B cell (primary cell): ENCODE results near the gene TBXAS1. TPM values are rescaled to one million over a fixed set of nuclear protein-coding genes. Genes with fewer than 3 reads are reported as not detected.

ENCODE experiments used
- ATAC-seq: fragments of 200-7000 bp; cut with Tn5 transposase; one replicate; pipeline ENCODE4 v1.10.0; 2021; ENCODE audit warnings: low read depth, mild to moderate bottlenecking, moderate number of reproducible peaks, moderate library complexity
- CTCF ChIA-PET: fragments of 350-600 bp; sonication (Branson Sonifier 250); formaldehyde crosslinking; loops from one replicate; lab custom pipeline; 2021; ENCODE audit warnings: antibody characterized with exemption, inconsistent platforms; lab: Charles Lee
- POLR2A ChIA-PET: fragments of 350-600 bp; sonication (Branson Sonifier 250); formaldehyde crosslinking; loops from one replicate; lab custom pipeline; 2021; ENCODE audit warnings: antibody characterized with exemption; lab: Charles Lee
- DNase-seq: peaks from one replicate; pipeline ENCODE4 v3.0.0; 2013
- H2AFZ ChIP-seq: 2 replicates; pipeline ENCODE4 v1.6.1; 2012; ENCODE audit warnings: mild to moderate bottlenecking, low read depth, low read length; ENCODE audit not compliant: insufficient read depth, poor library complexity, severe bottlenecking
- H3K27ac ChIP-seq, 2 donors: 1 replicate in 1 of 2; 2 replicates in 1 of 2; pipeline ENCODE4 v1.5.1; 2012 to 2013; ENCODE audit warnings: low read length in 2 of 2, mild to moderate bottlenecking in 2 of 2, moderate library complexity in 1 of 2
- H3K27me3 ChIP-seq, 4 experiments: fragments of 200-600 bp in 1 of 4; sonication (generic) in 1 of 4; replicated peaks in 1 of 4; 1 replicate in 2 of 4; 2 replicates in 2 of 4; pipeline versions ENCODE4 v1.6.1 to v1.7.0; 2013 to 2016; ENCODE audit warnings: low read length in 3 of 4, mild to moderate bottlenecking in 2 of 4, mixed read lengths in 1 of 4, moderate library complexity in 1 of 4; ENCODE audit not compliant: insufficient read depth in 4 of 4, control insufficient read depth in 3 of 4; ENCODE audit errors: control extremely low read depth in 1 of 4
- H3K36me3 ChIP-seq, 2 experiments: replicated peaks in 1 of 2; 1 replicate in 1 of 2; 2 replicates in 1 of 2; pipeline versions ENCODE4 v1.6.1 to v1.7.1; 2013; ENCODE audit warnings: low read length in 1 of 2; ENCODE audit not compliant: insufficient read depth in 2 of 2, control insufficient read depth in 1 of 2; ENCODE audit errors: control extremely low read depth in 1 of 2, extremely low read depth in 1 of 2
- H3K4me1 ChIP-seq, 2 donors: fragments of 200-600 bp in 1 of 2; sonication (generic) in 1 of 2; 1 replicate in 1 of 2; 2 replicates in 1 of 2; pipeline versions ENCODE4 v1.5.1 to v1.6.1; 2013 to 2017; ENCODE audit warnings: low read length in 2 of 2; ENCODE audit not compliant: control insufficient read depth in 2 of 2, insufficient read depth in 2 of 2
- H3K4me2 ChIP-seq: replicated peaks from 2 replicates; pipeline ENCODE3; 2012; ENCODE audit warnings: mild to moderate bottlenecking, low read depth, low read length; ENCODE audit not compliant: poor library complexity, severe bottlenecking
- H3K4me3 ChIP-seq, 5 experiments: fragments of 200-600 bp in 1 of 5; sonication (generic) in 1 of 5; 1 replicate in 3 of 5; 2 replicates in 2 of 5; pipeline versions ENCODE4 v1.5.1 to v1.7.0; 2011 to 2016; ENCODE audit warnings: low read length in 4 of 5, mild to moderate bottlenecking in 4 of 5, low read depth in 2 of 5, control low read depth in 1 of 5, moderate library complexity in 1 of 5; ENCODE audit not compliant: insufficient read depth in 1 of 5; ENCODE audit errors: control extremely low read depth in 1 of 5, extremely low read depth in 1 of 5
- H3K79me2 ChIP-seq: fragments of 200-600 bp; sonication (generic); one replicate; pipeline ENCODE4 v1.6.0; 2016; ENCODE audit warnings: low read length; ENCODE audit not compliant: control insufficient read depth, insufficient read depth
- H3K9ac ChIP-seq: fragments of 200-600 bp; sonication (generic); 2 replicates; pipeline ENCODE4 v1.6.1; 2017; ENCODE audit warnings: mild to moderate bottlenecking, low read length, moderate library complexity
- H3K9me3 ChIP-seq, 3 donors: one replicate each; pipeline versions ENCODE4 v1.6.1 to v1.7.1; 2013; ENCODE audit warnings: low read length in 2 of 3; ENCODE audit not compliant: control insufficient read depth in 2 of 3, insufficient read depth in 1 of 3; ENCODE audit errors: control extremely low read depth in 1 of 3
- H4K20me1 ChIP-seq: 2 replicates; pipeline ENCODE4 v1.6.0; 2012; ENCODE audit warnings: mild to moderate bottlenecking, low read length; ENCODE audit not compliant: insufficient read depth, control insufficient read depth, poor library complexity, severe bottlenecking
- H3K27ac Mint-ChIP-seq: one replicate; pipeline ENCODE4 v1.8.0; 2021; ENCODE audit warnings: mixed read lengths
- H3K27me3 Mint-ChIP-seq: one replicate; pipeline ENCODE4 v1.8.0; 2021; ENCODE audit warnings: mixed read lengths
- H3K4me1 Mint-ChIP-seq: one replicate; pipeline ENCODE4 v1.8.0; 2021; ENCODE audit warnings: mixed read lengths
- H3K4me3 Mint-ChIP-seq: one replicate; pipeline ENCODE4 v1.8.0; 2021; ENCODE audit warnings: mixed read lengths
- H3K9me3 Mint-ChIP-seq: one replicate; pipeline ENCODE4 v1.8.0; 2022; ENCODE audit warnings: mixed read lengths; ENCODE audit not compliant: insufficient read depth
- EZH2 ChIP-seq: IDR thresholded peaks from 2 replicates; pipeline ENCODE4 v1.6.1; 2012; ENCODE audit warnings: borderline replicate concordance, low read depth, mild to moderate bottlenecking, moderate library complexity, low read length; ENCODE audit not compliant: insufficient read depth, poor library complexity, severe bottlenecking
- WGBS: methylation state at CpG from one replicate; pipeline ENCODE4 v1.1.5; 2013; ENCODE audit warnings: missing lambda C conversion rate; ENCODE audit not compliant: insufficient coverage; 5-methylcytosine and 5-hydroxymethylcytosine counted together
- intact Hi-C: fragments of 100-400 bp; cut with micrococcal nuclease; formaldehyde crosslinking; loops from one replicate; pipeline ENCODE4 v1.10.0; 2022
- polyA plus RNA-seq: library from polyadenylated mRNA; depleted of rRNA; stranded (reverse); fragments of >200 nt; gene quantifications from 2 replicates; pipeline ENCODE4 v1.2.3, GENCODE V29; 2012
- total RNA-seq, 2 donors: library from RNA; stranded (reverse); fragments of 120-200 nt in 1 of 2; gene quantifications; 1 replicate in 1 of 2; 2 replicates in 1 of 2; pipeline versions ENCODE4 v1.2.3 to v1.2.4, GENCODE V29; 2013 to 2022
- TF ChIP-seq, protein P1 (sequence below): fragments of 200-600 bp; IDR thresholded peaks from one replicate; pipeline ENCODE4 v1.8.0; 2022; ENCODE audit warnings: antibody characterized with exemption, mild to moderate bottlenecking

Gene TBXAS1
- total and polyA plus RNA-seq, 2 donors (not counting 1 experiment from before 2014, with no cell fraction given): 8.1 to 21.0 TPM

DNA sequence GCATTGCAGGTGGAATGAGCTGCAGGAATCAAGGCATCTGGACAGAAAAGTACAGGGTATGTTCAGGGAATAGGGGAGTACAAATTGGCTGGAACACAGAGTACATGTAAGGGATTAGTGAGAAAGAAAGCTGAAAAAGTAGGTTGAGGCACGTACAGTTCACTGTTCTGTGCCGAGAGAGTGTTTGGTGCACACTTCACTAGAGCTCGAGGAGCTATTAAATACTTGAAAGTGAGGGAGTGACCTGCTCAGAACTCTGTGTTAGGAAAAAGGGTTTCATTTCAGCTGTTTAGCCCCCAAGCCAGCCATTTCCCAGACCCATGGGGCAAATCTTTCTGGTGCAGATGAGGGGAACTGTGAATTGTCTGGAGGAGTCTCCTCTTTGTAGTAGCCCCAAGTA is 115.2 kb downstream of the TBXAS1 start:
- no peaks in the 10 kb centered on the region for H3K27me3 ChIP-seq
- Mint-ChIP-seq H3K4me3 (no peak overlapping the region), H3K27ac (no peak overlapping the region), H3K9me3 (peaks cover 9% of the 10 kb centered on the region), H3K4me1 (peaks cover 12% of the 10 kb centered on the region), H3K27me3 (peaks cover 13% of the 10 kb centered on the region)
- H3K27ac ChIP-seq: no peak overlapping the region
- H2AFZ ChIP-seq: no peak overlapping the region
- DNase-seq: no peak
- peaks cover 6 to 9% of the 10 kb centered on the region in 2 donors for H3K4me1 ChIP-seq
- intact Hi-C loops: no loop called here
- 95% methylated on average over 2 of the region's 3 CpGs for WGBS
- ChIA-PET POLR2A (no interaction called here), CTCF (no interaction called here)
- H4K20me1 ChIP-seq: no peaks in the 10 kb centered on the region
- no peaks in the 10 kb centered on the region for H3K79me2 ChIP-seq
- no peak overlapping the region for H3K9ac ChIP-seq
- H3K9me3 ChIP-seq: peaks cover 0 to 17% (median 15%) of the 10 kb centered on the region in 3 donors
- no peak for ATAC-seq
- peaks cover 0 to 1% of the 10 kb centered on the region in 2 experiments for H3K36me3 ChIP-seq
- H3K4me2 ChIP-seq: no peak overlapping the region
- no peak overlapping the region for H3K4me3 ChIP-seq
- TF ChIP-seq, protein P1, sequence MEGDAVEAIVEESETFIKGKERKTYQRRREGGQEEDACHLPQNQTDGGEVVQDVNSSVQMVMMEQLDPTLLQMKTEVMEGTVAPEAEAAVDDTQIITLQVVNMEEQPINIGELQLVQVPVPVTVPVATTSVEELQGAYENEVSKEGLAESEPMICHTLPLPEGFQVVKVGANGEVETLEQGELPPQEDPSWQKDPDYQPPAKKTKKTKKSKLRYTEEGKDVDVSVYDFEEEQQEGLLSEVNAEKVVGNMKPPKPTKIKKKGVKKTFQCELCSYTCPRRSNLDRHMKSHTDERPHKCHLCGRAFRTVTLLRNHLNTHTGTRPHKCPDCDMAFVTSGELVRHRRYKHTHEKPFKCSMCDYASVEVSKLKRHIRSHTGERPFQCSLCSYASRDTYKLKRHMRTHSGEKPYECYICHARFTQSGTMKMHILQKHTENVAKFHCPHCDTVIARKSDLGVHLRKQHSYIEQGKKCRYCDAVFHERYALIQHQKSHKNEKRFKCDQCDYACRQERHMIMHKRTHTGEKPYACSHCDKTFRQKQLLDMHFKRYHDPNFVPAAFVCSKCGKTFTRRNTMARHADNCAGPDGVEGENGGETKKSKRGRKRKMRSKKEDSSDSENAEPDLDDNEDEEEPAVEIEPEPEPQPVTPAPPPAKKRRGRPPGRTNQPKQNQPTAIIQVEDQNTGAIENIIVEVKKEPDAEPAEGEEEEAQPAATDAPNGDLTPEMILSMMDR: no peak
- no peak for TF ChIP-seq EZH2

DNA sequence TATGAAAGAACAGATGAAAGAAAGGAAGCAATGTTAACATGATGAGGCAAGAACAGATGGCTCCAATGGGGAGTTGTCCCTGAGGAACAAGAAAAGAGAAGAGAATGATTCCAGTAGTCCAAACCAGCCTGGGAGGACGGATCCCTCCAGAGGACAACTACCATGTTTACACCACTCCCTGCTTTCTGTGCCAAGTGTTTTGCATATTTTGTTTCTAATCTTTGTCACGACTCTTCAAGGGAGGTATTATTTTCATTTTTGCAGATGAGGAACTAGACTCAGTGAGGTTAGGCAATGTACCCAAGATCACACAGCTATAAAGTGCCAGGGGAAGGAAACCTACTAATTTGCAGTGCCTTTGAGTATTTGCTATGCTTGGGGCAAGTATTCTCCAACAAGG is 117.5 kb downstream of the TBXAS1 start:
- Histone ChIP-seq H3K27me3 (no peaks in the 10 kb centered on the region), H4K20me1 (no peaks in the 10 kb centered on the region), H3K27ac (no peak overlapping the region), H3K36me3 (peaks cover 0 to 1% of the 10 kb centered on the region in 2 experiments), H3K4me2 (no peak overlapping the region), H3K79me2 (no peaks in the 10 kb centered on the region), H3K9ac (no peak overlapping the region), H2AFZ (no peak overlapping the region), H3K4me3 (no peak overlapping the region), H3K9me3 (peaks cover 0 to 17% (median 15%) of the 10 kb centered on the region in 3 donors), H3K4me1 (peaks cover 4 to 8% of the 10 kb centered on the region in 2 donors)
- intact Hi-C loops: no loop called here
- peaks cover 10% of the 10 kb centered on the region for H3K4me1 Mint-ChIP-seq
- H3K9me3 Mint-ChIP-seq: peaks cover 9% of the 10 kb centered on the region
- TF ChIP-seq, protein P1: no peak
- no peak for TF ChIP-seq EZH2
- peaks cover 10% of the 10 kb centered on the region for H3K27me3 Mint-ChIP-seq
- H3K27ac Mint-ChIP-seq: no peak overlapping the region
- CTCF ChIA-PET: no interaction called here
- DNase-seq (no peak), ATAC-seq (no peak)
- WGBS: no CpG with 5 or more reads among the region's 2 CpGs
- POLR2A ChIA-PET: no interaction called here
- H3K4me3 Mint-ChIP-seq: no peak overlapping the region
